Stimulated activated CD8-positive, alpha-beta memory T cell treated with anti-CD3 and anti-CD28 coated beads, Interleukin-7, amount 100 ng/mL, for 24 hours (primary cell): ENCODE measurements around the gene FMN2.
"Not testable (repeated sequence)": the region's sequence is repeated elsewhere in the genome, so short reads cannot be mapped to it uniquely, and the experiment has no call there.

Source experiments
- DNase-seq: peaks from one replicate; pipeline ENCODE4 v3.0.0-alpha.2; 2020; ENCODE audit warnings: low read depth

The FMN2 gene

GRCh38 chr1:240255922-240256321, 164.2 kb downstream of the FMN2 start:
- no peak for DNase-seq

DNA sequence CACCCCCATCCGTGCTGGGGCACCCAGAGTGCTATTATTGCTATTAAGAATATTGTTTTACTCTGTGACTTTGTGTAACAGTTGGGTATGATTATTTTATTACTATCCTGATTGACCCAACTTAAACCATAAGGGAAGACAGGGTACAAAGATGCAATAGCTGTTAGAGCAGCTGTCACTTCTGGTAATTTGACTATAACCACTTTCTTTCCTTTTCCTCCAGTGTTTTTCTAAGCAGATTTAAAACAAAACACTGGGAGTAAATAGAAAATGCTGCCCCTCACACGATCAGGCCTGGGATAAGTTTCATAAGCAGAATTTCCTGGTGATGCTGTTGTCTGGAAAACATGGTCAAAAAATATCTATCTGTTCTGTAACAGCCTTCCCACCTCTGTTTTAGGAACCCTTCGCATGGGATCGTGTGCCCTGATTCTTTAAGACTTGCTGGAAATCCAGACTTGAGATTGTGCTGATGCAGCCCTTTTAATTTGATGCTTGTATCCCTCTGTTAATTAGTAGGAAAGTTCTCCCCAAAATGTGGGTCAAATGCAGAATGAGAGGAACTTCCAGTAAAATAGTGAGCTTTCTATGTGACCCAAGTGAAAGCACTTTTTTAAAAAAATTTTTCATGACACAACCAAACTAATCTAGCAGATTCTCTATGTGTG, 165.3 kb downstream of the FMN2 start:
- DNase-seq, result no peak

DNA sequence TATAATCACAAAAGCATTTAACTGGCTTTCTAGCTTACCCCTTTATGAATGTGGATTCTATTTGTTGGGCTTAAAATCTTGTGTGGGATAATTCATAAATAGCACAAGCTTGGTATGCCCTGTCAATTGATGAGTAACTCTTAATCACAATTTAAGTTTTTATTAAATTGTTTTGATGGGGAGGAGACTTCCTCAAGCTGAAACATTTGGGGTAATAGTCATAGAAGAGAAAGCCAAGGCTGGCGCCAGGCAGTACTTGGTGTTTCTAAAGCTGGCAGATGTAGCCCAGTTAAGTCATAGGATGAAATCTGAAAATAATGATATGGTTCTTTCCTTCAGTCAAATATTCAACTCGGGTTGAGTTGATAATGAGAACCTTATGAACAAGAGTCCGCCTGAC, 167.2 kb downstream of the FMN2 start:
- DNase-seq, result no peak

DNA sequence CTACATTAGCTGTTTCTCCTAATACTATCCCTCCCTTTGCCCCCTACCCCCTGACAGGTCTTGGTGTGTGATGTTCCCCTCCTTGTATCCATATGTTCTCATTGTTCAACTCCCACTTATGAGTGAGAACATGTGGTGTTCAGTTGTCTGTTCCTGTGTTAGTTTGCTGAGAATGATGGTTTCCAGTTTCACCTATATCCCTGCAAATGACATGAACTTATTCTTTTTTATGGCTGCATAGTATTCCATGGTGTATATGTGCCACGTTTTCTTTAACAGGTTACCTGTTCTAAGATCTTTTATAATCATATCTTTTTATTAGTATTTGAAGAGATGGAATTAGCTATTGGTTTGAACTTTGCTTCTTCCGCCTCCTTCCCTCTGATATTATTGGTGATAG, 172.8 kb downstream of the FMN2 start:
- not testable (repeated sequence) for DNase-seq

DNA sequence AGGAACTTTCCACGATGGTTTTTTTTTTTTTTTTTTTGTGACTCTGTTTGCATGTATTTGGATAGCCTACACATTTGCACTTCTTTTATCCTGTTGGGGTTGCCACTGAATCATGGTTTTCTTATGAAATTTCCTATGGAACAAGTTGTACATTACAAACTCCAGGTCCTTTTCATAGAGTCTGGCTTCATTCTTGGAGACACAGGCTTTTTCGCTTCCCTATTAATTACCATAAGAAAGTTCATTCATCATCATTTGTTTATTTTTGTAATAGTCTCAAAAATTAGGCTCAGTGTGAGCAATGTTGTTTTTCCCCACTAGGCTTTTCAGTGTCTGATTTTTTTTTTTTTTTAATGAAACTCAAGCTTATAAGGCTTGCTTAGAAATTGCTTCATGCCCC, 179.4 kb downstream of the FMN2 start:
- no peak for DNase-seq

DNA sequence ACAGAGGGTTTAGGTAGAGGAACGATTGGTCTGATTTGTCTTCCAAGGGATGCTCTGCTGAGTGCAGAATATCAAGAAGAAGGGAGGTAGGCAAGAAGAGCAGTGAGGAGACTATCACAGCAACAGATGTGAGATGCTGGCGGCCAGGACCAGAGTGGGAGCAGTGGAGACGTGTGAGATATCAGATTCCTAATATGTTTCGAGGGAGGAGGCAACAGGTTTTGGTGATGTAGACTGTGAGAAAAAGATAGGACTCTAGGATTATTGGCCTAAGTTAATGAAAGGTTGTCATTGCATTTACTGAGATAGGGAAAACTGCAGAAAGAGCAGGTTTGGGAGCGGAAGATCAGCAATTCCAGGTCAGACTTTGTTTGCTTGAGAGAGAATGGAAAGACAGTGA, 182.9 kb downstream of the FMN2 start:
- no peak for DNase-seq

DNA sequence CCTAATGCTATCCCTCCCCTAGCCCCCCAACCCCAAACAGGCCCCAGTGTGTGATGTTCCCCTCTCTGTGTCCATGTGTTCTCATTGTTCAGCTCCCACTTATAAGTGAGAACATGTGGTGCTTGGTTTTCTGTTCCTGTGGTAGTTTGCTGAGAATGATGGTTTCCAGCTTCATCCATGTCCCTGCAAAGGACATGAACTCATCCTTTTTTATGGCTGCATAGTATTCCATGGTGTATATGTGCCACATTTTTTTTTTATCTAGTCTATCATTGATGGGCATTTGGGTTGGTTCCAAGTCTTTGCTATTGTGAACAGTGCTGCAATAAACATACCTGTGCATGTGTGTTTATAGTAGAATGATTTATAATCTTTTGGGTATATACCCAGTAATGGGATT, 183.5 kb downstream of the FMN2 start:
- not testable (repeated sequence) for DNase-seq

DNA sequence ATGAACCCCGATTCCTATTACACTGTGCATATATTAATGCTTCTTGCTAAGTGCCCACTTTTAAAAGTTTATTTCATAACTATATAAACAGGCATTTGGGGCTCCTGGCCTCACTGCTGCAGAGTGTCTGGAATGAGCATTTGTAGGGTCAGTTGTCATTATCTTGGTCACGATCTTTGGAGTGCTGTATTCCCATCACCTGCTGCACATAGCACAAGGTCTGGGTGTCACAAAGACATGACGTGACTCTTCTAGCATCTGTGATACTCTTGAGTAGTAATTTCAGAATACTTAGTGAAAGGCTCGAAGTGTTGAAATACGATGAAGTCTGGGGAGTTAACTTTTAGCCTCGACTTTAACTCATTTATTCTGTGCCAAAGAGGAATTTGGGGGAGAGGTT, 186.4 kb downstream of the FMN2 start:
- no peak for DNase-seq

- DNase-seq, result no peak
Observed at GRCh38 chr1:240280560-240281322, 189.1 kb downstream of the FMN2 start.

DNA sequence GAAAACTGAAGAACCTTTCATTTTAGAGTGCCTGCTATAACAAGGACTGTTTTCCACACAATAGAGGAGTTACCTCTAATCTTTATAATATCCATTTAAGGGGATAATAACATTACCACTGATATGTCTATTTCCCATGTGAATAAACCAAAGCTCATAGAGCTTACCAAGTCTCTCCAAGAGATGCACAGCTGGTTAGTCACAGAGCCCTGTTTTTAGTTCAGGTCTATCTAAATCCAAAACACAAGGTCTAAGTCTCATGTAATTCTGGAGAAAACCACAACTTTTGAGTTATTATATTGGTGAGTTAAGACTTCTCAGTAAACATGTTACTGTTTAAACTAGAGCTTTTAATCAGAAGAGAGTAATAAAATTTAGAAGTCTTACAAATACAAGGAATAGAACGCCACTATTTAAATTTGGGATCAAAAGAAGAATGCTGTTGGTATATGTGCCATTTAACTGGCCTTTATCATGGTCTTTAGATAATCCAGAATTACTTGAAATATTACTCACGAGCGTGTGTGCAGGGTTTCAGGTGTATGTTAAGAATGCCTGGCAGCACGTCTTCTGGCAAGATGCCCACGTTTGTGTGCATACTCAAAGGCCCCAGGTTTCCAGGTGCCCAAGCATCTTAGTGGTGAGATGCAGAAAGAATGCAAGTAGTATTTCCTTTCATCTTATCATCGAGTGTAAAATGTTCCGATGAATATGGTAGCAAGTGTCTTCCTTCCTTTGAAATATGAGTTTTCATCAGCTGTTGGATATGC, 190.6 kb downstream of the FMN2 start:
- DNase-seq, result no peak

DNA sequence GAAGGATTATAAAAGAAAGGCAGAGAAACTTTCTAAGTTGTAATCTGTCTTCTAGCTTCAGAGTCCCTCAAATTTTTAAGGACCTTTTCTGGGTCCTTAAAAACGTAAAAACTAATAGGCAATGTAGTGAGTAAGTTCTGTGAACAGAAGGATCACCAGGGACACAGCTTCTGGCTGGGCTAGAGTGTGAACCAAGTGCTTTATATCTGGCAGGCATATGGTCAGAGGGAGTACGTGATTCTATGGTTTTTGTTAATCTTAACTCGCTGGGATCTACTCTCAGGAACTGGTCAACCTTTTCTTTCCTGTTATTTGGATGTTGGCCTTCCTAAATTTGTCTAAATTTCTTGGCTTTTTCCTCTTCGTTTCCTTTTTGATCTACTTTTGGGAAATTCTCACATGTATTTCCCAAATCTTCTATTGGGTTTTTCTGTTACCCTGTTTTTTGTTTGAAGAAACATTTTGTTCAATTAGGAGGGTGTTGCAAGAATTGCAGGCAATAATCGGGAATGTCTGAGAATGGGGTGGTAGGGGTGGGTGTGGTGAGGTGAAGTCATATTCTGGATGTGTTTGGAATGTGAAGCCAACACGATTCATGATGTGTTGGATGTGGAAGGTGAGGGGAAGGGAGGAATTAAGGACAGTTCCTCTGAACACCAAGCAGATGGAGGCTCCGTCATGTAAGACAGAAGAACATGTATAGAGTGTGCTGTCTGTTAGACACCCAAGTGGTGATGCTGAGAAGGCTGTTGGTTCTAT, 193.2 kb downstream of the FMN2 start:
- DNase-seq, result no peak

GRCh38 chr1:240285540-240285939, 193.9 kb downstream of the FMN2 start:
- DNase-seq, result no peak

- no peak for DNase-seq
Observed at GRCh38 chr1:240287722-240288121, 196.0 kb downstream of the FMN2 start.

GRCh38 chr1:240293706-240294105, 202.0 kb downstream of the FMN2 start:
- no peak for DNase-seq

- DNase-seq, result no peak
Observed at GRCh38 chr1:240294566-240294965, 202.9 kb downstream of the FMN2 start.

GRCh38 chr1:240295811-240296210, 204.1 kb downstream of the FMN2 start:
- no peak for DNase-seq

DNA sequence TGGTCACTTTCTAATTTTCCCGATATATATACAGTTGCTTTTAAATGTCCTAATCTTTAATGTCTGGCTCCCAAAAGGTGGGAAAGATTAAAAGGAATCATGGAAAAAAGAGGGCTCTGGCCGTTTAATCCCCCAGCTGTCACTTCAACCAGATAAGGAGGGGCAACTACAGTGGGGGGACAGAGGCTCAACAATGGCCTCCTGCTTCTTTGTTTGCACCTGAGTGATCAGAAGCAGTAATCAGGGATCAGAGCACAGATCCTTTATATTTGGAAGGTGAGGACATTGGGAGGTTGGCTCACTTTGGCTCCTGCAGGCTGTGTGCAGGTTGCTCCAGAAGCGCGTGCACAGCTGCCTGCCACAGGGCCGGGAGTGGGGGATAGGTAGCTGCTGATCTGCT, 212.8 kb downstream of the FMN2 start:
- DNase-seq, result no peak

DNA sequence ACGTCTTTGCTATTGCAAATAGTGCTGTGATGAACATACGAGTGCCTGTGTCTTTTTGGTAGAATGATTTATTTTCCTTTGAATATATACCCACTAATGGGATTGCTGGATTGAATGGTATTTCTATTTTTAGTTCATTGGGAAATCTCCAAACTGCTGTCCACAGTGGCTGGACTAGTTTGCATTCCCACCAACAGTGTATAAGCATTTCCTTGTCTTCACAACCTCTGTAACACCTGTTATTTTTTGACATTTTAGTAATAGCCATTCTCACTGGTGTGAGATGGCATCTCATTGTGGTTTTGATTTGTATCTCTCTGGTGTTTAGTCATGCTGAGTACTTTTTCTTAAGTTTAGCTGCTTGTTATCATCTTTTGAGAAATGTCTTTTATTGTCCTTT, 215.0 kb downstream of the FMN2 start:
- DNase-seq, result no peak

DNA sequence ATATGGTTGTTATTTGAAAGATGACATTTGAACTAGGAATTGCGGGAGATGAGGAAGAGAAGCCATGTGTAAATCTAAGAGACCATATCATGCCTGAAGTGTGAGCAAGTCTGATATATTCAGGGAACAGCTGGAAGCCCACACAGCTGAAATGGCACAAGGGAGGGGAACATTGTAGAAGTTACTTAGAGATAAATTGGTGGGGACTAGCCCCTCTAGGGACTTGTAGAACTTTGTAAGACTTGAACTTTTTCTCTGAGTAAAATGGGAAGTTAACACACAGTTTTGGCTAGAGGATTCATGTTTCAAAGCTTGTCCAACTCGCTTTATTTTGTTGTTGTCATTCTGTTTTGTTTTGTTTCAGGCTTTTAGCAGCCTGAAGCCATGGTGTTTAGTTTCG, 216.4 kb downstream of the FMN2 start:
- DNase-seq, result no peak

DNA sequence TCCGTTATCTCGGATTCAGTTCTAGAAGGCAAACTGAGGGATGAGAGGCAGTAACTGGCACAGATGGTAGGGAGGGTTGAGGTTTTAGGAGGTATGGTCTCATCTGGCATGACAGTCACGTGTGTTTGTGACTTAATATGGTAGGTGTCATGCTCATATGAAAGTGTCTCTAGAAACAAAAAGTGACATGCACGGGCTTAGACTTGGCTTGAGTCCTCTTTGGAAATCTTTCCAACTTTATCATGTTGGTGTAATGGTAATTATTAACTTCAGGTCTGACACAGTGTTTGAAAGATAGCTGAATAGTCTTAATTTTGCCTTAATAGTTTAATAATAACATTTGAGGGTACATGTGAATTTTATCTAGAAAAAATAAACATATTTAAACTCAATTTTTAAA, 218.1 kb downstream of the FMN2 start:
- no peak for DNase-seq

- no peak for DNase-seq
Observed at GRCh38 chr1:240310226-240310925, 218.7 kb downstream of the FMN2 start.

DNA sequence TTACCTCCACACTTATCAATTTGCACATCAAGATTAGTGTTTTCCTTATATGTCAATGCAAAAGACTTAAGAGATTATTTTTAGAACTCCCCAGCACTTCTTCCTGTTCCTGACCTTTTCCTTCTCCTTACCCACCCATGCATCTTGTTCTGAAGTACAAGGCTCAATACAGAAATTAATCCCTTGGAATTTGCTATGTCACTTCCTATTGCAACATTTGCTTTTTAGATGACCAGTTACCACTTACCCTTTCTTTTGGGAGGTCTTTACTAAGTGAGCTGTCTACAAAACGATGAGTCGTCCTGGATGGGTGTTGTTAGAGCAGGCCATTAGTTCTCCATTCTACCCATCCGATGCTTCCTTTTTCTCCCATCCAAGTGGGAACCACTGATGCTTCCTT, 221.2 kb downstream of the FMN2 start:
- no peak for DNase-seq
